Type B pancreatic cell (in vitro differentiated cells): ENCODE results near the gene NPHP4. TPM values are rescaled to one million over a fixed set of nuclear protein-coding genes. Genes with fewer than 3 reads are reported as not detected.
"Not testable (repeated sequence)": the region's sequence is repeated elsewhere in the genome, so short reads cannot be mapped to it uniquely, and the experiment has no call there.

Source experiments
- DNase-seq: peaks from one replicate; pipeline ENCODE4 v3.0.0; 2021; ENCODE audit warnings: mixed read lengths; ENCODE audit not compliant: unreplicated experiment; ENCODE audit errors: extremely low spot score
- H3K27ac Mint-ChIP-seq: 2 replicates; pipeline ENCODE4 v1.8.0; 2021; ENCODE audit warnings: mild to moderate bottlenecking, mixed read lengths
- H3K27me3 Mint-ChIP-seq: 2 replicates; pipeline ENCODE4 v1.8.0; 2021; ENCODE audit warnings: mixed read lengths
- H3K36me3 Mint-ChIP-seq: 2 replicates; pipeline ENCODE4 v1.8.0; 2021; ENCODE audit warnings: mixed read lengths
- H3K4me1 Mint-ChIP-seq: one replicate; pipeline ENCODE4 v1.8.0; 2021; ENCODE audit warnings: mixed read lengths; ENCODE audit not compliant: unreplicated experiment
- H3K4me3 Mint-ChIP-seq: 2 replicates; pipeline ENCODE4 v1.8.0; 2021; ENCODE audit warnings: mild to moderate bottlenecking, mixed read lengths
- H3K9me3 Mint-ChIP-seq: 2 replicates; pipeline ENCODE4 v1.8.0; 2021; ENCODE audit warnings: mixed read lengths
- total RNA-seq: library from RNA; stranded (reverse); gene quantifications from 2 replicates; pipeline ENCODE4 v1.2.1, GENCODE V29; 2021; ENCODE audit warnings: low replicate concordance
- TF ChIP-seq, protein P1 (sequence below): fragments of 200-600 bp; sonication (generic); conservative IDR thresholded peaks from 2 replicates; pipeline ENCODE4 v1.5.0; 2021; ENCODE audit warnings: antibody characterized with exemption, mild to moderate bottlenecking

The NPHP4 gene
- total RNA-seq, 1 donor from 2014 or later = 21.7 TPM

DNA sequence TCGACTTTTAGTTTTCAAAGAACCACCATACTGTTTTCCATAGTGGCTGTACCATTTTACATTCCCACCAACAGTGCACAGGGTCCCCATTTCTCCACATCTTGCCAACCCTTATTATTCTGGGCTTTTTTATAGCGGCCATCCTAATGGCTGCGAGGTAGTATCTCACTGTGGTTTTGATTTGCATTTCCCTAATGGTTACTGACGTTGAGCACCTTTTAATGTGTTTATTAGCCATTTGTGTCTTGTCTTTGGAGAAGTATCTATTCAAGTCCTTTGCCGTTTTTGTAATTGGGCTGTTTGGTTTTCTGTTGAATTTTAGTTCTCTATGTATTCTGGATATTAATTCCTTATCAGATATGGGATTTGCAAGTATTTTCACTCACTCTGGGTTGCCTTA, 31.1 kb upstream of the NPHP4 start:
- Mint-ChIP-seq H3K36me3 (no peaks in the 10 kb centered on the region), H3K4me3 (no peak overlapping the region), H3K27ac (no peak overlapping the region), H3K27me3 (peaks cover 11% of the 10 kb centered on the region), H3K9me3 (no peaks in the 10 kb centered on the region), H3K4me1 (no peaks in the 10 kb centered on the region)
- no peak for DNase-seq
- TF ChIP-seq, protein P1, sequence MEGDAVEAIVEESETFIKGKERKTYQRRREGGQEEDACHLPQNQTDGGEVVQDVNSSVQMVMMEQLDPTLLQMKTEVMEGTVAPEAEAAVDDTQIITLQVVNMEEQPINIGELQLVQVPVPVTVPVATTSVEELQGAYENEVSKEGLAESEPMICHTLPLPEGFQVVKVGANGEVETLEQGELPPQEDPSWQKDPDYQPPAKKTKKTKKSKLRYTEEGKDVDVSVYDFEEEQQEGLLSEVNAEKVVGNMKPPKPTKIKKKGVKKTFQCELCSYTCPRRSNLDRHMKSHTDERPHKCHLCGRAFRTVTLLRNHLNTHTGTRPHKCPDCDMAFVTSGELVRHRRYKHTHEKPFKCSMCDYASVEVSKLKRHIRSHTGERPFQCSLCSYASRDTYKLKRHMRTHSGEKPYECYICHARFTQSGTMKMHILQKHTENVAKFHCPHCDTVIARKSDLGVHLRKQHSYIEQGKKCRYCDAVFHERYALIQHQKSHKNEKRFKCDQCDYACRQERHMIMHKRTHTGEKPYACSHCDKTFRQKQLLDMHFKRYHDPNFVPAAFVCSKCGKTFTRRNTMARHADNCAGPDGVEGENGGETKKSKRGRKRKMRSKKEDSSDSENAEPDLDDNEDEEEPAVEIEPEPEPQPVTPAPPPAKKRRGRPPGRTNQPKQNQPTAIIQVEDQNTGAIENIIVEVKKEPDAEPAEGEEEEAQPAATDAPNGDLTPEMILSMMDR = no peak

DNA sequence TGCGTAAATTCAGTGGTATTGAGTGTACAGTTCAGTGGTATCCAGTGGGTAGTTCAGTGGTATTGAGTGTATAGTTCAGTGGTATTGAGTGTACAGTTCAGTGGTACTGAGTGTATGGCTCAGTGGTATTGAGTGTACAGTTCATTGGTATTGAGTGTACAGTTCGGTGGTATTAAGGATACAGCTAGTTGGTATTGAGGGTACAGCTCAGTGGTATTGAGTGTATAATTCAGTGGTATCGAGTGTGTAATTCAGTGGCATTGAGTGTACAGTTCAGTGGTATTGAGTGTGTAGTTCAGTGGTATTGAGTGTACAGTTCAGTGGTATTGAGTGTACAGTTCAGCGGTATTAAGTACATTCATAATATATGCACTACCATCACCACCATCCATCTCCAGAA, 30.0 kb upstream of the NPHP4 start:
- Mint-ChIP-seq H3K9me3 (no peaks in the 10 kb centered on the region), H3K27ac (no peak overlapping the region), H3K27me3 (peaks cover 11% of the 10 kb centered on the region), H3K4me3 (no peak overlapping the region), H3K4me1 (no peaks in the 10 kb centered on the region), H3K36me3 (no peaks in the 10 kb centered on the region)
- TF ChIP-seq, protein P1 = no peak
- no peak for DNase-seq

DNA sequence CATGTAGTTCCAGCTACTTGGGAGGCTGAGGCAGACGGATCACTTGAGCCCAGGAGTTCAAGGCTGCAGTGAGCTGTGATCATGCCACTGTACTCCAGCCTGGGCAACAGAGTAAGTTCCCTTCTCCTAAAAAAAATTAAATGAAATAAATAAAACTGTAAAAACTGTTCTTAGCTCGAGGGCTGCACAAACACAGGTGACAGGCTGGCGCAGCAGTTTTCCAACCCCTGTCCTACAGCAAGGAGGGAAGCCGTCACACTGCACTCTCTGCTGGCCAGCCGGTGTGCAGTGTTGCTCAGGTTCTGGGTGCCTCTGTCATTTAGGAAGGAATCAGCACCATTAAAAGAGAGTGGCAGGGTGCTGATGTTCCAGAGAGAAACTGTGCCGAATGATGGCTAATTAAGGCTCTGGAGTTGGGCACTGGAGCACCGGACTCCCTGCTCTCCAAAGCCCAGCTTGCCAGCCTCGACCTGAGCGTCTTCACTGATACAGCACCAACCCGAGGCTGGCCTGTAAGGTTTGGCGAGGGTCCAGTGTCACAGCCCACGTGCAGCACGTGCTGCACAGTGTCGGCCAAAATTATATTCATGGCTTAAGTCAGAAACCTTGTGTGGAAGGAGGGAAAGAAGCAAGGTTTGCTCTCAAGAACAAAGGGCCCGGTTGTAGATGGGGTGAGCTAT, 27.1 kb upstream of the NPHP4 start:
- no peak for DNase-seq
- Mint-ChIP-seq H3K27ac (no peak overlapping the region), H3K4me3 (no peak overlapping the region), H3K9me3 (no peaks in the 10 kb centered on the region), H3K27me3 (peaks cover 5% of the 10 kb centered on the region), H3K36me3 (no peaks in the 10 kb centered on the region), H3K4me1 (no peaks in the 10 kb centered on the region)
- TF ChIP-seq, protein P1 = no peak

DNA sequence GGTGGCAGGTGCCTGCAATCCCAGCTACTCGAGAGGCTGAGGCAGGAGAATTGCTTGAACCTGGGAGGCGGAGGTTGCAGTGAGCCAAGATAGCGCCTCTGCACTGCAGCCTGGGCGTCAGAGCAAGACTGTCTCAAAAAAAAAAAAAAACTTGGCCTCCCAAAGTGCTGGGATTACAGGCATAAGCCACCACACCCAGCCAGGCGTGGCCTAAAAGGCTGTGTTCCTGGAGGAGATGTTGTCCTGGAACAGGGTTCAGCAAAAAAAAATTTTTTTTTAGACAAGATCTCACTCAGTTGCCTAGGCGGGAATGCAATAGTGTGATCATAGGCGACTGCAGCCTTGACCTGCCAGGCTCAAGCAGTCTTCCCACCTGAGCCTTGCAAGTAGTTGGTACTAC, 25.4 kb upstream of the NPHP4 start:
- H3K9me3 Mint-ChIP-seq, H3K4me1 Mint-ChIP-seq, H3K36me3 Mint-ChIP-seq, H3K27ac Mint-ChIP-seq, DNase-seq, H3K4me3 Mint-ChIP-seq, H3K27me3 Mint-ChIP-seq: not testable (repeated sequence)

DNA sequence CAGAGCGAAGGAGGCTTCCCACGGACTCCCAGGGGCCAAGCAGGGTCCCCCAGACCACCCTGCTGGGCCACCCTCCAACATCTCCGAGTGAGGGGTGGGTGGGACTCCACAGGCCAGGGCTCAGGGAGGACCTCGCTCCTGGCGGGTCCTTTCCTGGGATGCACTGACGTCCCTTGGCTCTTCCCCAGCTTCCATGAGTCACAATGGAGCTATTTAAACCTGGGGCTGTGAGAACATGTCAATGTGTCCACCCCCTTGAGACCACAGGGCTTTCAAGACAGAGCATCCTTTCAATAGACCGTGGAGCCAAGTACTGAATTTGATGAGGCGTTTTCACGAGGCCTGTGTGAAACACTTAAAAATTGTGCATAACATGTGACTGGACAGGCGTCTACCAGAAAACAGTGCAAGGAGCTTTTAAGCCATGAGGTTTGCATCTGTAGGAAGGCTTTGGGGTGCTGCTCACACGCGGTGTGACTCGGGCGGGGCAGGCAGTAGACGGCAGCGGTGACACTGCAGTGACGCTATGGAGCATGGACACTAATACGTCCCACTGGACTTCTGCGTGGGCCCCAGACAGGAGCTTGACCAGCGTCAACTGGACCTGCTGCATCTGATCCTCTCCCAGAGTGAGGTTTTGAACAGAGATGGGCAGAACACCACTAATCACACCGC, 24.1 kb upstream of the NPHP4 start:
- TF ChIP-seq, protein P1 = no peak
- no peaks in the 10 kb centered on the region for H3K4me1 Mint-ChIP-seq
- no peaks in the 10 kb centered on the region for H3K27me3 Mint-ChIP-seq
- no peak for DNase-seq
- no peak overlapping the region for H3K4me3 Mint-ChIP-seq
- no peaks in the 10 kb centered on the region for H3K9me3 Mint-ChIP-seq
- no peaks in the 10 kb centered on the region for H3K36me3 Mint-ChIP-seq
- no peak overlapping the region for H3K27ac Mint-ChIP-seq
